SW480 (cell line): ENCODE measurements around the gene TET2.

ENCODE experiments used
- DNase-seq: peaks from one replicate; pipeline ENCODE4 v3.0.0-alpha.2; 2016; ENCODE audit warnings: low spot score

TET2 gene

GRCh38 chr4:105146276-105147015 is at the start of gene TET2:
TSS of gene TET2 (plus strand) at chr4:105146876. CDS start at chr4:105233943, 87,067 bp downstream.
- DNase-seq: peak; percentile 82

- no peak for DNase-seq
Observed at GRCh38 chr4:105102016-105102415, 44.7 kb upstream of the TET2 start.

GRCh38 chr4:105106426-105106825 is 40.2 kb upstream of the TET2 start:
- no peak for DNase-seq

GRCh38 chr4:105107095-105107856 is 39.4 kb upstream of the TET2 start:
- DNase-seq: no peak

- DNase-seq: no peak
Observed at GRCh38 chr4:105108971-105109370, 37.7 kb upstream of the TET2 start.

- no peak for DNase-seq
Observed at GRCh38 chr4:105112274-105112673, 34.4 kb upstream of the TET2 start.

GRCh38 chr4:105113800-105114199 is 32.9 kb upstream of the TET2 start:
- DNase-seq: no peak

- DNase-seq: no peak
Observed at GRCh38 chr4:105116616-105117319, 29.9 kb upstream of the TET2 start.

- no peak for DNase-seq
Observed at GRCh38 chr4:105119356-105119755, 27.3 kb upstream of the TET2 start.

- DNase-seq: no peak
Observed at GRCh38 chr4:105120626-105121025, 26.1 kb upstream of the TET2 start.

- no peak for DNase-seq
Observed at GRCh38 chr4:105122350-105122749, 24.3 kb upstream of the TET2 start.

GRCh38 chr4:105126311-105127169 is 20.1 kb upstream of the TET2 start:
- no peak for DNase-seq

GRCh38 chr4:105127170-105127445 is 19.6 kb upstream of the TET2 start:
- DNase-seq: no peak

GRCh38 chr4:105128208-105128607 is 18.5 kb upstream of the TET2 start:
- DNase-seq: no peak

- DNase-seq: no peak
Observed at GRCh38 chr4:105129286-105130040, 17.2 kb upstream of the TET2 start.

GRCh38 chr4:105130945-105131344 is 15.7 kb upstream of the TET2 start:
- no peak for DNase-seq

- no peak for DNase-seq
Observed at GRCh38 chr4:105133976-105134375, 12.7 kb upstream of the TET2 start.

- no peak for DNase-seq
Observed at GRCh38 chr4:105135785-105136184, 10.9 kb upstream of the TET2 start.

GRCh38 chr4:105137121-105137875 is 9.4 kb upstream of the TET2 start:
- no peak for DNase-seq

GRCh38 chr4:105139646-105140045 is 7.0 kb upstream of the TET2 start:
- no peak for DNase-seq
